ENCODE measurements around the gene MCM10. TPM values are rescaled to one million over a fixed set of nuclear protein-coding genes. Genes with fewer than 3 reads are reported as not detected.

Gene MCM10
- 1 to 10 TPM in 1 of 10 donors, under 1 TPM in 6, not detected in 3; 0.07 to 3.8 (median 0.48) TPM for total RNA-seq
- polyA plus RNA-seq, result under 1 TPM; 0.07 to 0.09 TPM
- long read RNA-seq, donor 1, result 0 reads
- long read RNA-seq, donor 2, result 0 reads
- long read RNA-seq, donor 3, partial matches to known transcripts, result 1 of 1 reads
- long read RNA-seq, donor 3, other reads (novel, unspliced or antisense), result 0 of 1 reads

GRCh38 chr10:13160934-13161856 lies at the start of gene MCM10:
Gene MCM10, plus strand, starts transcription at chr10:13161558. Its CDS starts 2,645 bp downstream, at chr10:13164203.
- Histone ChIP-seq H3K27me3 (no peaks in the 10 kb centered on the region), H3K27ac (peak within 1 kb of the TSS in 1 of 10 donors; percentile 24), H3K36me3 (no peaks in the 10 kb centered on the region), H3K9me3 (no peaks in the 10 kb centered on the region), H3K4me3 (peak within 1 kb of the TSS in 9 of 10 donors; percentile 17 to 64 (median 50)), H3K4me1 (peaks cover 0 to 16% (median 13%) of the 10 kb centered on the region in 9 donors)
- 1% methylated on average over 51 to 56 of the region's 56 CpGs for WGBS, 2 donors
- DNase-seq (peak; percentile 96 to 99), ATAC-seq (peak; percentile 100)
- intact Hi-C loops (cut with DNase I), result loop anchor here in 9 of 10 donors (1.0 to 10.0 kb wide), 11 partner anchors 134 to 371 kb away; partner anchors contain the start of genes PHYH (in 4 of the 9), BEND7 (in 1 of the 9) and SEPHS1 (in 1 of the 9)
- TF ChIP-seq CTCF (IDR thresholded peaks at IDR 0.05), result peak; percentile 70 to 97 (median 92)

GRCh38 chr10:13113544-13113943 lies 47.8 kb upstream of the MCM10 start:
- Histone ChIP-seq H3K4me1 (peaks cover 3 to 39% (median 22%) of the 10 kb centered on the region in 9 donors), H3K27ac (peak overlapping the region in 1 of 10 donors; percentile 30), H3K4me3 (no peak overlapping the region), H3K27me3 (no peaks in the 10 kb centered on the region), H3K9me3 (no peaks in the 10 kb centered on the region), H3K36me3 (peaks cover 2 to 90% (median 38%) of the 10 kb centered on the region in 9 donors)
- no peak for TF ChIP-seq CTCF (IDR thresholded peaks at IDR 0.05)
- 79 to 82% methylated on average over 6 of the region's 6 CpGs for WGBS, 2 donors
- DNase-seq (no peak), ATAC-seq (no peak)
- intact Hi-C loops (cut with DNase I), result no loop called here

GRCh38 chr10:13115832-13116803 lies 45.2 kb upstream of the MCM10 start:
- ATAC-seq, result peak; percentile 46 to 84 (median 76)
- no peak for DNase-seq
- H3K4me1 ChIP-seq, result peaks cover 3 to 38% (median 28%) of the 10 kb centered on the region in 9 donors

More at GRCh38 chr10:13115832-13116803, 45.2 kb upstream of the MCM10 start:
- Histone ChIP-seq H3K27me3 (peaks cover 0 to 3% (median 0%) of the 10 kb centered on the region in 7 donors), H3K4me3 (peak overlapping the region in 1 of 10 donors; percentile 0), H3K27ac (peak overlapping the region; percentile 16 to 87 (median 74)), H3K36me3 (peaks cover 0 to 88% (median 38%) of the 10 kb centered on the region in 9 donors), H3K9me3 (no peaks in the 10 kb centered on the region)
- intact Hi-C loops (cut with DNase I), result no loop called here
- no peak for TF ChIP-seq CTCF (IDR thresholded peaks at IDR 0.05)
- 32 to 38% methylated on average over 12 of the region's 12 CpGs for WGBS, 2 donors
